ENCODE measurements around the gene RANBP1. TPM values are rescaled to one million over a fixed set of nuclear protein-coding genes. Genes with fewer than 3 reads are reported as not detected.

Gene RANBP1
- total and polyA plus RNA-seq, 2 of the 8 experiments (the other 6 are each of a cell fraction or from before 2014, with no cell fraction given): 343 to 484 TPM

DNA sequence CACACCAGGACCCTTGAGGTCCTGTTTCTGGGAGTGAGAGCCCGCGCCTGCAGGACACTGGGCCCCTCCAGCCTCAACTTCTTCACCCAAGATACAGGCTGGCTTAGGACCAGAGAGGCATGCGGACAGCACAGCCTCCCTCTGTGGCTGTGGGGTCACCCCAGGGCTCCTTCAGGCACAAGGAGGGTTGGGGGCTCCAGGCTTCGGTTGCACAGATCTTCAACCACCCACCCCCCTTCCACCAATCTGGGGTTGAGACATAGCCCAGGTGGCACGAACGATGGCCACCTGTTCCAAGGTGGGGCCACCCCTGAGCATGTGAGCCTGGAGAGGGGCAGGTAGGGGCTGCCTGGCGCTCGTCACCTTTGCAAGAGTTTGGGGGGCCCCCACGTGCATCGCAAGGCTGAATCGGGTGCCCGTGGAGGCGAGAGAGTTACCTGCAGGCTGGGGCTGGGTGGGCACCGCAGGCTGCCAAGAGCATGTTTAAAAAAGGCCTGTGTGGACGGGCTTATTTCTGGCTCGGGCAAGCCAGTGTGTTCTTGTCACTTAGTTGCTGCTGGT is 16.9 kb downstream of the RANBP1 start:
- peaks cover 17 to 26% of the 10 kb centered on the region in 2 experiments for H4K20me1 ChIP-seq (replicated peaks in 1 of 2; ENCODE audit: control insufficient read depth in 1 of 2, insufficient read depth in 2 of 2, low read length in 2 of 2)
- H3K27me3 ChIP-seq (replicated peaks in 1 of 4; ENCODE audit: control insufficient read depth in 3 of 4, extremely low read depth in 1 of 4, insufficient read depth in 3 of 4, low read length in 3 of 4): no peaks in the 10 kb centered on the region; a peak in 2 of 7 replicates
- H4K91ac ChIP-seq (replicated peaks; ENCODE audit: insufficient read length, low read length): no peak overlapping the region
- H3K79me2 ChIP-seq (ENCODE audit: control insufficient read depth in 1 of 2, insufficient read depth in 2 of 2, low read length in 2 of 2): peaks cover 0 to 21% of the 10 kb centered on the region in 2 experiments; a peak in 3 of 4 replicates
- peaks cover 15% of the 10 kb centered on the region for H3K79me1 ChIP-seq (ENCODE audit: low read depth, low read length)
- peak overlapping the region; percentile 71; the same call in 1 of the 2 replicates for H2AK5ac ChIP-seq (ENCODE audit: low read depth, low read length)
- no peak overlapping the region for H2BK5ac ChIP-seq (ENCODE audit: low read depth, low read length)
- H3K27ac ChIP-seq (ENCODE audit: low read depth, low read length): no peak overlapping the region
- H3K23ac ChIP-seq (ENCODE audit: insufficient read length): no peak overlapping the region
- 93% methylated on average over 16 of the region's 16 CpGs; no CpG with 5 or more reads in 1 of the 2 experiments for WGBS, 2 experiments (ENCODE audit: extremely low coverage in 1 of 2, insufficient coverage in 1 of 2, insufficient read length in 1 of 2, insufficient replicate concordance in 2 of 2, low coverage in 1 of 2, low lambda C conversion rate in 2 of 2, missing lambda C conversion rate in 1 of 2)
- peaks cover 0 to 12% (median 7%) of the 10 kb centered on the region in 4 experiments; a peak in 4 of 7 replicates for H3K4me1 ChIP-seq (replicated peaks in 1 of 4; ENCODE audit: control insufficient read depth in 3 of 4, insufficient read depth in 4 of 4, low read length in 3 of 4)
- no peak overlapping the region for H3K56ac ChIP-seq (replicated peaks; ENCODE audit: insufficient read length, low read depth, low read length)
- TF ChIP-seq SP1 (IDR thresholded peaks at IDR 0.05; ENCODE audit: low read depth, low read length) (no peak), EZH2 (IDR thresholded peaks at IDR 0.05; ENCODE audit: low read depth, low read length, severe bottlenecking) (no peak), SRF (IDR thresholded peaks at IDR 0.05; ENCODE audit: low read depth, low read length) (no peak), POU5F1 (IDR thresholded peaks at IDR 0.05; ENCODE audit: low read depth, low read length) (no peak), HDAC2 (IDR thresholded peaks at IDR 0.05; ENCODE audit: borderline replicate concordance in 1 of 2, low read depth in 2 of 2, low read length in 2 of 2) (no peak), SAP30 (IDR thresholded peaks at IDR 0.05; ENCODE audit: insufficient read depth, insufficient replicate concordance, low read length) (no peak), NRF1 (IDR thresholded peaks at IDR 0.05; ENCODE audit: low read depth, low read length) (no peak)
- H3K18ac ChIP-seq (ENCODE audit: extremely low read depth, low read length): no peak overlapping the region
- H3K36me3 ChIP-seq (ENCODE audit: control insufficient read depth in 2 of 4, insufficient read depth in 4 of 4, low read length in 3 of 4): peaks cover 0 to 5% (median 1%) of the 10 kb centered on the region in 4 experiments; a peak in 3 of 8 replicates
- H3K9ac ChIP-seq (replicated peaks in 1 of 4; ENCODE audit: extremely low read depth in 1 of 4, low read depth in 3 of 4, low read length in 3 of 4): no peak overlapping the region
- no peak overlapping the region for H2BK12ac ChIP-seq (ENCODE audit: low read depth, low read length)
- DNase-seq (ENCODE audit: low read depth in 1 of 2, low spot score in 2 of 2) (no peak), FAIRE-seq (no peak)
- H3K9me3 ChIP-seq (ENCODE audit: insufficient read depth in 2 of 2, low read depth in 1 of 2, low read length in 1 of 2): no peaks in the 10 kb centered on the region
- peak overlapping the region; percentile 53 to 70 (median 58); a peak in 7 of 8 replicates for H3K4me3 ChIP-seq (ENCODE audit: extremely low read depth in 1 of 4, insufficient read depth in 2 of 4, low read depth in 3 of 4, low read length in 4 of 4)
- peak overlapping the region; percentile 85 for H3K4ac ChIP-seq (replicated peaks; ENCODE audit: insufficient read length, low read depth, low read length)
- POLR2A ChIA-PET (ENCODE audit: partially characterized antibody): interaction anchor here (10.1 kb wide), 1 partner anchor 6 kb away, joined by 104 read pairs; no protein-coding TSS in a partner anchor
- H4K8ac ChIP-seq (ENCODE audit: extremely low read depth, insufficient read depth, low read length): no peak overlapping the region; the same call in 1 of the 2 replicates
- CTCF ChIA-PET (ENCODE audit: partially characterized antibody): no interaction called here
- no peak overlapping the region for H2BK120ac ChIP-seq (replicated peaks; ENCODE audit: low read depth, low read length)
- no peak overlapping the region for H2BK20ac ChIP-seq (ENCODE audit: low read length)
- H2AFZ ChIP-seq (ENCODE audit: low read length): no peak overlapping the region
- H3K4me2 ChIP-seq (ENCODE audit: insufficient read depth in 1 of 2, low read depth in 2 of 2, low read length in 2 of 2): peak overlapping the region; percentile 68 to 82
- no peak overlapping the region for H4K5ac ChIP-seq (ENCODE audit: insufficient read length, low read depth, low read length)
- peaks cover 7% of the 10 kb centered on the region; the same call in 1 of the 2 replicates for H3K23me2 ChIP-seq (ENCODE audit: low read depth, low read length)
- H2BK15ac ChIP-seq (ENCODE audit: low read length): no peak overlapping the region
- H3K14ac ChIP-seq (ENCODE audit: insufficient read length): no peak overlapping the region

All from H1 (cell line).